Activated CD8-positive, alpha-beta T cell treated with anti-CD3 and anti-CD28 coated beads for 36 hours (primary cell): Measurements from ENCODE around the gene RBBP8NL. TPM values are rescaled to one million over a fixed set of nuclear protein-coding genes. Genes with fewer than 3 reads are reported as not detected.

Experiments used
- ATAC-seq: fragments of 200-7000 bp; cut with Tn5 transposase; one replicate; pipeline ENCODE4 v1.10.0; 2021; ENCODE audit warnings: mild to moderate bottlenecking, moderate library complexity
- CTCF ChIA-PET: fragments of 350-600 bp; sonication (Branson Sonifier 250); formaldehyde crosslinking; loops from one replicate; lab custom pipeline; 2021; ENCODE audit warnings: antibody characterized with exemption; lab: Charles Lee
- POLR2A ChIA-PET: fragments of 350-600 bp; sonication (Branson Sonifier 250); formaldehyde crosslinking; loops from one replicate; lab custom pipeline; 2021; ENCODE audit warnings: antibody characterized with exemption; lab: Charles Lee
- DNase-seq: peaks from one replicate; pipeline ENCODE4 v3.0.0-alpha.2; 2020
- H3K27ac Mint-ChIP-seq: one replicate; pipeline ENCODE4 v1.8.0; 2021; ENCODE audit warnings: mild to moderate bottlenecking, mixed read lengths
- H3K27me3 Mint-ChIP-seq: one replicate; pipeline ENCODE4 v1.8.0; 2021; ENCODE audit warnings: mixed read lengths
- H3K36me3 Mint-ChIP-seq: one replicate; pipeline ENCODE4 v1.8.0; 2021; ENCODE audit warnings: low read depth, mixed read lengths
- H3K4me1 Mint-ChIP-seq: one replicate; pipeline ENCODE4 v1.8.0; 2021; ENCODE audit warnings: low read depth, mixed read lengths
- H3K4me3 Mint-ChIP-seq: one replicate; pipeline ENCODE4 v1.8.0; 2021; ENCODE audit warnings: mild to moderate bottlenecking, moderate library complexity, mixed read lengths
- H3K9me3 Mint-ChIP-seq: one replicate; pipeline ENCODE4 v1.8.0; 2021; ENCODE audit warnings: mixed read lengths
- intact Hi-C: fragments of 100-400 bp; cut with micrococcal nuclease; formaldehyde crosslinking; loops from one replicate; pipeline ENCODE4 v1.10.0; 2022
- total RNA-seq, 2 experiments: library from RNA; stranded (reverse); gene quantifications; one replicate each; pipeline ENCODE4 v1.2.3, GENCODE V29; 2021
- TF ChIP-seq, protein P1 (sequence below): fragments of 200-600 bp; IDR thresholded peaks from one replicate; pipeline ENCODE4 v1.8.0; 2022; ENCODE audit warnings: antibody characterized with exemption, mild to moderate bottlenecking

RBBP8NL gene
- total RNA-seq, 2 experiments from 2014 or later: not detected

DNA sequence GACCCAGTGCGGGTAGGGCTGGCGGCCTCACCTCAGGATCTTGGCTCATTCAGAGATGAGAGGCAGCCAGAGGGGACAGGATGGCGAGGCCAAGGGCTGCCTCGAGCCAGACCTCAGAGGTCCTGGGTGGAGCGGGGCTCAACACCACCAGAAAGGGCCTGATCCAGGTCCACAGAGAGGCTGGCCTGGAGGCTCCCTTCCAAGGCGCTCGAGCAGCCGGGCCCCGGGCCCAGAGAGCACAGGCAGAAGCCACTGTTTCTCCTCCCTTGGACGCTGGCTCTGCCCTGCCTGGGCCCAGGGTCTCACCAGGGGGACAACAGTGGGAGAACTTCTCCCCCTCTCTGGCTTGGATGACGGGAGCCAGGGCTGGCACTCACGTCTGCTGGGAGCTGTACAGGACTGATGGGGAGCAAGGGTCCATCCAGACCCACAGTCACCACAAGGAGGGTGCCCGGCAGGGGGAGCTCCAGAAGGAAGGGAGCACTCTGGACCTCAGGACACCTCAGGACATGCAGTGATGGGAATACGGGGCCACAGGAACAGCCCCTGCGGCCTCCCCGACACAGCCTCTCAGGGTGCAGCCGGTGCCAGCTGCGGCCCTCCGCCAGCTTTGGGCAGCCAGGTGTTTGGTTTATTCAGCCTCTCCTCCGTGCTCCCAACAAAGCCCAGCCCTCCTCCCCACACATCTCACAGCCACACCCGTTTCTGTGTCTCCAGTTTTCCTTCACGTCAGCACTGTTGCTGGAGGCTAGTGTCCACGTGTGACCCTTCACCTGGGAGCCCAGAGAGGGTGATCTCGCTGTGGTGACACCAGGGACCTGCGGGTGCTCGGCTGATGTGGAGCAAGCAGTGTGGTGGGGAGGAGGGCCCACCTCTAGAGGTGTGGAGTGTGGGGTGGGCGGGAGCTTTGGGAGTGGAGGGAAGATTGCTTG lies 31.8 kb downstream of the RBBP8NL start:
- Mint-ChIP-seq H3K4me1 (no peaks in the 10 kb centered on the region), H3K27ac (no peak overlapping the region), H3K36me3 (peaks cover 6% of the 10 kb centered on the region), H3K27me3 (no peaks in the 10 kb centered on the region), H3K4me3 (no peak overlapping the region), H3K9me3 (no peaks in the 10 kb centered on the region)
- TF ChIP-seq, protein P1, sequence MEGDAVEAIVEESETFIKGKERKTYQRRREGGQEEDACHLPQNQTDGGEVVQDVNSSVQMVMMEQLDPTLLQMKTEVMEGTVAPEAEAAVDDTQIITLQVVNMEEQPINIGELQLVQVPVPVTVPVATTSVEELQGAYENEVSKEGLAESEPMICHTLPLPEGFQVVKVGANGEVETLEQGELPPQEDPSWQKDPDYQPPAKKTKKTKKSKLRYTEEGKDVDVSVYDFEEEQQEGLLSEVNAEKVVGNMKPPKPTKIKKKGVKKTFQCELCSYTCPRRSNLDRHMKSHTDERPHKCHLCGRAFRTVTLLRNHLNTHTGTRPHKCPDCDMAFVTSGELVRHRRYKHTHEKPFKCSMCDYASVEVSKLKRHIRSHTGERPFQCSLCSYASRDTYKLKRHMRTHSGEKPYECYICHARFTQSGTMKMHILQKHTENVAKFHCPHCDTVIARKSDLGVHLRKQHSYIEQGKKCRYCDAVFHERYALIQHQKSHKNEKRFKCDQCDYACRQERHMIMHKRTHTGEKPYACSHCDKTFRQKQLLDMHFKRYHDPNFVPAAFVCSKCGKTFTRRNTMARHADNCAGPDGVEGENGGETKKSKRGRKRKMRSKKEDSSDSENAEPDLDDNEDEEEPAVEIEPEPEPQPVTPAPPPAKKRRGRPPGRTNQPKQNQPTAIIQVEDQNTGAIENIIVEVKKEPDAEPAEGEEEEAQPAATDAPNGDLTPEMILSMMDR: no peak
- ATAC-seq (no peak), DNase-seq (no peak)
- ChIA-PET CTCF (no interaction called here), POLR2A (interaction anchor here (0.8 to 1.1 kb wide), 2 partner anchors 9 to 10 kb away, joined by 3 read pairs; partner anchors contain the start of gene RPS21)
- intact Hi-C loops: no loop called here

GRCh38 chr20:62394248-62395245 lies 32.8 kb downstream of the RBBP8NL start:
- Mint-ChIP-seq H3K36me3 (peaks cover 12% of the 10 kb centered on the region), H3K27me3 (no peaks in the 10 kb centered on the region), H3K4me1 (peaks cover 5% of the 10 kb centered on the region), H3K4me3 (no peak overlapping the region), H3K27ac (no peak overlapping the region), H3K9me3 (no peaks in the 10 kb centered on the region)
- ATAC-seq (no peak), DNase-seq (no peak)
- intact Hi-C loops: no loop called here
- TF ChIP-seq, protein P1: no peak
- POLR2A ChIA-PET: interaction anchor here (0.8 to 1.1 kb wide), 2 partner anchors 8 to 11 kb away, joined by 3 read pairs; partner anchors contain the start of gene RPS21
- CTCF ChIA-PET: no interaction called here

DNA sequence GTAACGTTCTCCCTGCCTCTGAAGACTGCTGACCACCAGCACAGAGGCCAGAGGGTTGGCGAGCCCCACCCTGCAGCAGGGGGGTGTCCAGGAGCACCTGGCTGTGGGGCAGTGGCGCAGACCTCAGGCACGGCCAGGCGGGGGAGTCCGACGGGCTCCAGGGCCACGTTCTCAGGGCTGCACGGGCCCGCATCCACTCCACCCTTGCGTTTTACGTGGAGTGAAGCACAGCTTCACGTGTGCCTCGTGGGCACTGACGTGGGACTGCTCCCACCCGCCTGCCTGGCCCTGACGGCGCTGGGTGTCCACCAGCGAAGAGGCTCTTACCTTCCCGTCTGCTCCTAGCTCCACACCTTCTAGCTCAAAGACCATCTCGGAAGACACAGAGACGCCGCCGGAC lies 33.5 kb downstream of the RBBP8NL start:
- CTCF ChIA-PET: no interaction called here
- no peaks in the 10 kb centered on the region for H3K9me3 Mint-ChIP-seq

GRCh38 chr20:62393335-62393665 lies 34.0 kb downstream of the RBBP8NL start:
- CTCF ChIA-PET: no interaction called here
- Mint-ChIP-seq H3K36me3 (peaks cover 24% of the 10 kb centered on the region), H3K27me3 (no peaks in the 10 kb centered on the region), H3K4me3 (no peak overlapping the region), H3K27ac (no peak overlapping the region), H3K9me3 (no peaks in the 10 kb centered on the region), H3K4me1 (peaks cover 17% of the 10 kb centered on the region)
- TF ChIP-seq, protein P1: no peak
- intact Hi-C loops: no loop called here
- POLR2A ChIA-PET: no interaction called here
- ATAC-seq: no peak
- no peak for DNase-seq

More for the DNA sequence above, 33.5 kb downstream of the RBBP8NL start:
- ATAC-seq (no peak), DNase-seq (no peak)
- Mint-ChIP-seq H3K4me3 (no peak overlapping the region), H3K36me3 (peaks cover 19% of the 10 kb centered on the region), H3K4me1 (peaks cover 12% of the 10 kb centered on the region), H3K27ac (no peak overlapping the region), H3K27me3 (no peaks in the 10 kb centered on the region)
- POLR2A ChIA-PET: no interaction called here
- TF ChIP-seq, protein P1: no peak
- intact Hi-C loops: no loop called here
